Type B pancreatic cell (in vitro differentiated cells): ENCODE data around the gene ACVR1B. TPM values are rescaled to one million over a fixed set of nuclear protein-coding genes. Genes with fewer than 3 reads are reported as not detected.

Experiments
- DNase-seq: peaks from one replicate; pipeline ENCODE4 v3.0.0; 2021; ENCODE audit warnings: mixed read lengths; ENCODE audit not compliant: unreplicated experiment; ENCODE audit errors: extremely low spot score
- H3K27ac Mint-ChIP-seq: 2 replicates; pipeline ENCODE4 v1.8.0; 2021; ENCODE audit warnings: mild to moderate bottlenecking, mixed read lengths
- H3K27me3 Mint-ChIP-seq: 2 replicates; pipeline ENCODE4 v1.8.0; 2021; ENCODE audit warnings: mixed read lengths
- H3K36me3 Mint-ChIP-seq: 2 replicates; pipeline ENCODE4 v1.8.0; 2021; ENCODE audit warnings: mixed read lengths
- H3K4me1 Mint-ChIP-seq: one replicate; pipeline ENCODE4 v1.8.0; 2021; ENCODE audit warnings: mixed read lengths; ENCODE audit not compliant: unreplicated experiment
- H3K4me3 Mint-ChIP-seq: 2 replicates; pipeline ENCODE4 v1.8.0; 2021; ENCODE audit warnings: mild to moderate bottlenecking, mixed read lengths
- H3K9me3 Mint-ChIP-seq: 2 replicates; pipeline ENCODE4 v1.8.0; 2021; ENCODE audit warnings: mixed read lengths
- CTCF ChIP-seq: fragments of 200-600 bp; sonication (generic); conservative IDR thresholded peaks from 2 replicates; pipeline ENCODE4 v1.5.0; 2021; ENCODE audit warnings: antibody characterized with exemption, mild to moderate bottlenecking
- total RNA-seq: library from RNA; stranded (reverse); gene quantifications from 2 replicates; pipeline ENCODE4 v1.2.1, GENCODE V29; 2021; ENCODE audit warnings: low replicate concordance

The ACVR1B gene
- total RNA-seq, 1 donor from 2014 or later, result 36.1 TPM

- TF ChIP-seq CTCF, result no peak
- peak overlapping the region; percentile 43 for H3K27ac Mint-ChIP-seq
- H3K9me3 Mint-ChIP-seq, result no peaks in the 10 kb centered on the region
- peaks cover 39% of the 10 kb centered on the region for H3K4me1 Mint-ChIP-seq
- H3K27me3 Mint-ChIP-seq, result peaks cover 37% of the 10 kb centered on the region
- H3K36me3 Mint-ChIP-seq, result peaks cover 5% of the 10 kb centered on the region
- H3K4me3 Mint-ChIP-seq, result peak overlapping the region; percentile 91
- no peak for DNase-seq
Observed at GRCh38 chr12:52005218-52005902, 53.9 kb downstream of the ACVR1B start.

- peaks cover 37% of the 10 kb centered on the region for H3K27me3 Mint-ChIP-seq
- peak overlapping the region; percentile 67 for H3K27ac Mint-ChIP-seq
- TF ChIP-seq CTCF, result no peak
- H3K36me3 Mint-ChIP-seq, result peaks cover 3% of the 10 kb centered on the region
- H3K9me3 Mint-ChIP-seq, result no peaks in the 10 kb centered on the region
- DNase-seq, result no peak
- H3K4me1 Mint-ChIP-seq, result peaks cover 42% of the 10 kb centered on the region
- peak overlapping the region; percentile 91 for H3K4me3 Mint-ChIP-seq
Observed at GRCh38 chr12:52005903-52006703, 54.6 kb downstream of the ACVR1B start.

- peaks cover 3% of the 10 kb centered on the region for H3K36me3 Mint-ChIP-seq
- H3K27ac Mint-ChIP-seq, result peak within 1 kb of the TSS; percentile 67
- TF ChIP-seq CTCF, result no peak
- peaks cover 44% of the 10 kb centered on the region for H3K4me1 Mint-ChIP-seq
- H3K27me3 Mint-ChIP-seq, result peaks cover 37% of the 10 kb centered on the region
- peak; percentile 78 for DNase-seq
- H3K9me3 Mint-ChIP-seq, result no peaks in the 10 kb centered on the region
- peak within 1 kb of the TSS; percentile 91 for H3K4me3 Mint-ChIP-seq
Observed at GRCh38 chr12:52006726-52007157, 55.2 kb downstream of the ACVR1B start, which contains the start of gene TAMALIN. TSS of gene TAMALIN (plus strand) at chr12:52006946. CDS start at chr12:52007020, 74 bp downstream.

GRCh38 chr12:52007158-52007921 is 55.8 kb downstream of the ACVR1B start:
- TF ChIP-seq CTCF, result no peak
- peaks cover 3% of the 10 kb centered on the region for H3K36me3 Mint-ChIP-seq
- no peaks in the 10 kb centered on the region for H3K9me3 Mint-ChIP-seq
- DNase-seq, result no peak
- H3K27ac Mint-ChIP-seq, result no peak overlapping the region
- H3K27me3 Mint-ChIP-seq, result peaks cover 37% of the 10 kb centered on the region
- peak overlapping the region; percentile 84 for H3K4me3 Mint-ChIP-seq
- peaks cover 43% of the 10 kb centered on the region for H3K4me1 Mint-ChIP-seq

GRCh38 chr12:52007982-52008510 is 56.5 kb downstream of the ACVR1B start:
- Mint-ChIP-seq H3K27ac (no peak overlapping the region), H3K9me3 (no peaks in the 10 kb centered on the region), H3K4me3 (peak overlapping the region; percentile 84), H3K27me3 (peaks cover 31% of the 10 kb centered on the region), H3K4me1 (peaks cover 36% of the 10 kb centered on the region), H3K36me3 (no peaks in the 10 kb centered on the region)
- TF ChIP-seq CTCF, result no peak
- no peak for DNase-seq
